WTC11 (cell line): Measurements from ENCODE around the gene COPS3.

Source experiments
- CREM ChIP-seq: sonication (generic); formaldehyde crosslinking; IDR thresholded peaks from 2 replicates; pipeline ENCODE4 v1.8.1; 2022; ENCODE audit warnings: mild to moderate bottlenecking, missing genetic modification reagents, moderate library complexity
- CTCF ChIP-seq: fragments of 200-600 bp; IDR thresholded peaks from 2 replicates; pipeline ENCODE4 v1.8.0; 2022; ENCODE audit warnings: antibody characterized with exemption
- FOXJ3 ChIP-seq: sonication (generic); formaldehyde crosslinking; IDR thresholded peaks from 2 replicates; pipeline ENCODE4 v1.9.0; 2021; ENCODE audit warnings: missing genetic modification reagents, mild to moderate bottlenecking, borderline replicate concordance
- FOXP4 ChIP-seq: sonication (generic); formaldehyde crosslinking; IDR thresholded peaks from 2 replicates; pipeline ENCODE4 v1.8.0; 2022; ENCODE audit warnings: mild to moderate bottlenecking, missing genetic modification reagents
- GABPB1 ChIP-seq: sonication (generic); formaldehyde crosslinking; IDR thresholded peaks from 2 replicates; pipeline ENCODE4 v1.8.1; 2023; ENCODE audit warnings: mild to moderate bottlenecking, missing genetic modification reagents
- HMGXB4 ChIP-seq: sonication (generic); formaldehyde crosslinking; IDR thresholded peaks from 2 replicates; pipeline ENCODE4 v1.8.1; 2023; ENCODE audit warnings: mild to moderate bottlenecking, moderate library complexity, missing genetic modification reagents
- IRF2 ChIP-seq: sonication (generic); formaldehyde crosslinking; IDR thresholded peaks from 2 replicates; pipeline ENCODE4 v1.8.0; 2022; ENCODE audit warnings: low read depth, missing genetic modification reagents, borderline replicate concordance
- JAZF1 ChIP-seq: fragments of 250-450 bp; sonication (Bioruptor Pico); IDR thresholded peaks from 2 replicates; pipeline ENCODE4 v1.9.0; 2021; ENCODE audit warnings: moderate library complexity, mild to moderate bottlenecking, inconsistent platforms
- NR2C2 ChIP-seq: sonication (generic); formaldehyde crosslinking; IDR thresholded peaks from 2 replicates; pipeline ENCODE4 v1.8.0; 2022; ENCODE audit warnings: mild to moderate bottlenecking, missing genetic modification reagents
- ZNF121 ChIP-seq: sonication (generic); formaldehyde crosslinking; IDR thresholded peaks from 2 replicates; pipeline ENCODE4 v1.8.0; 2023; ENCODE audit warnings: missing genetic modification reagents
- ZNF263 ChIP-seq: sonication (generic); formaldehyde crosslinking; IDR thresholded peaks from 2 replicates; pipeline ENCODE4 v1.8.1; 2022; ENCODE audit warnings: low read depth, mild to moderate bottlenecking, moderate library complexity, missing genetic modification reagents
- ZNF532 ChIP-seq: fragments of 250-450 bp; sonication (Bioruptor Pico); IDR thresholded peaks from 2 replicates; pipeline ENCODE4 v1.9.0; 2021; ENCODE audit warnings: mild to moderate bottlenecking, borderline replicate concordance

- TF ChIP-seq CREM (CRISPR knock-in tag) (no peak), CTCF (no peak), ZNF263 (CRISPR knock-in tag) (no peak), JAZF1 (CRISPR knock-in tag) (no peak), ZNF121 (CRISPR knock-in tag) (no peak), IRF2 (CRISPR knock-in tag) (no peak), NR2C2 (CRISPR knock-in tag) (no peak), FOXP4 (CRISPR knock-in tag) (no peak), HMGXB4 (CRISPR knock-in tag) (no peak), ZNF532 (CRISPR knock-in tag) (no peak), GABPB1 (CRISPR knock-in tag) (no peak), FOXJ3 (CRISPR knock-in tag) (no peak)
These were observed 43.6 kb upstream of the COPS3 start for GRCh38 chr17:17324616-17325015.
